NCI-H2081 (cell line): ENCODE measurements around the gene SNN.
A peak's percentile ranks its signal among the peaks of the same experiment; 100 is the strongest.

Experiments used
- DNase-seq, 2 experiments: peaks; one replicate each; lab custom pipeline; 2025; lab: John Stamatoyannopoulos, UW

The SNN gene

GRCh38 chr16:11635113-11635652 lies 33.1 kb upstream of the SNN start:
- no peak for DNase-seq

GRCh38 chr16:11635679-11636171 lies 32.5 kb upstream of the SNN start:
- DNase-seq = no peak

DNA sequence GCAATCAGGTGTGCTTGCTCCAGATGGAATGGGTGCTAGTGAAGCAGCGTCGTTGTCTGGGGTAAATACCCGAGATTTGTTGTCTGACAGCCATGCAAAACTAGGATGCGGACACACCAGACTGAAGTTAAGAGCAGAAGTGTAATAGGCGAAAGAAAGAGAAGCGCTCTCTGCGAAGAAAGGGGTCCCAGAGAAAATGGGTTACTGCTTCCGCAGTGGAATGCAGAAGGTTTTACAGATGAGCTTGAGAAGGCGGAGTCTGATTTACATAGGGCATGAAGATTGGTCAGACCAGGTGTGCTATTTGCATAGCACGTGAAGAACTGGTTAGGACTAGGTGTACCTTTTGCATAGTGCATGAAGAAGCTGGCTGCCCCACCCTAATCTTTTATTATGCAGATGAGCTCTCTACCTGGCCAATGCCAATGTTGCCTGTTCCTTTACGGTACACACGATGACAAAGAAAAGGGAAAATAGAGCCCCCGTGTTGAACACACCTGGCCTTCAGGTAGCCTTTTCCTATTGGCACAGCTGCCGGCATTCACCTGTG lies 32.0 kb upstream of the SNN start:
- DNase-seq = peak; percentile 47 to 80

- DNase-seq = no peak
These were observed 30.9 kb upstream of the SNN start for GRCh38 chr16:11637320-11637719.

DNA sequence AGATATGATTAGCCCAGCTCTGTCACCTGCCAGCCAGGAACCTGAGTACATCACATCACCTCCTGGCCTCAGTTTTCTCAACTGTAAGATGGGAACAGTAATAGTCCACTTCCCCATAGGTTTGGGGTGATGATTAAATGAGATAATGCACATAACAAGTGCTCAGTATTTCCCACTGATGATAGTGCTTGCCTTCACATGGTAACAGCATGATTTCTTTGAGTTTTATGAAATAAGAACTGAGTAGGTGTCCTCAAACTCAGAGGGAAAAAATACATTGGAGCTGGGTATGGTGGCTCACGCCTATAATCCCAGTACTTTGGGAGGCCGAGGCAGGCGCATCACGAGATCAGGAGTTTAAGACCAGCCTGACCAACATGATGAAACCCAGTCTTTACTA lies 30.1 kb upstream of the SNN start:
- no peak for DNase-seq

DNA sequence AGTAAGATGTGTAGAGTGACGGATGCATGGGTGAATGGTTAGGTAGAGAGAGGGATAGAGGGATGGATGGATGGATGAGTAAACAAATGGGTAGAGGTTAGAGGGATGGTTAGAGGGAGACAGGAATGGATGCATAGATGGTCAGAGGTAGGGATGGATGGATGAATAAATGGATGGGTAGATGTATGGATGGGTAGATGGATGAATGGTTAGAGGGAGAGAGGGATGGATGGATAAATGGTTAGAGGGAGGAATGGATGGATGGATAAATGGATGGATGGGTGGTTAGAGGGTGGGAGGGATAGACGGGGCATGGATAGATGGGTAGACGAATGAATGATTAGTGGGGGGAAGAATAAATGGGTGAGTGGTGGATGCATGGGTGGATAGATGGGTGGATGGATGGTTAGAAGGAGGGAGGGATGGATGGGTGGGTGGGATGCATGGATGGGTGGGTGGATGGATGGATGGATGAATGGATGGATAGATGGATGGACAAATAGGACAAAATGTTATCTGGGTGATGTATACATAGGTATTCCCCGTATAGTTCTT lies 29.2 kb upstream of the SNN start:
- DNase-seq = no peak

- DNase-seq = peak in 1 of 2 experiments; percentile 35
These were observed 28.0 kb upstream of the SNN start for GRCh38 chr16:11639925-11640899.

DNA sequence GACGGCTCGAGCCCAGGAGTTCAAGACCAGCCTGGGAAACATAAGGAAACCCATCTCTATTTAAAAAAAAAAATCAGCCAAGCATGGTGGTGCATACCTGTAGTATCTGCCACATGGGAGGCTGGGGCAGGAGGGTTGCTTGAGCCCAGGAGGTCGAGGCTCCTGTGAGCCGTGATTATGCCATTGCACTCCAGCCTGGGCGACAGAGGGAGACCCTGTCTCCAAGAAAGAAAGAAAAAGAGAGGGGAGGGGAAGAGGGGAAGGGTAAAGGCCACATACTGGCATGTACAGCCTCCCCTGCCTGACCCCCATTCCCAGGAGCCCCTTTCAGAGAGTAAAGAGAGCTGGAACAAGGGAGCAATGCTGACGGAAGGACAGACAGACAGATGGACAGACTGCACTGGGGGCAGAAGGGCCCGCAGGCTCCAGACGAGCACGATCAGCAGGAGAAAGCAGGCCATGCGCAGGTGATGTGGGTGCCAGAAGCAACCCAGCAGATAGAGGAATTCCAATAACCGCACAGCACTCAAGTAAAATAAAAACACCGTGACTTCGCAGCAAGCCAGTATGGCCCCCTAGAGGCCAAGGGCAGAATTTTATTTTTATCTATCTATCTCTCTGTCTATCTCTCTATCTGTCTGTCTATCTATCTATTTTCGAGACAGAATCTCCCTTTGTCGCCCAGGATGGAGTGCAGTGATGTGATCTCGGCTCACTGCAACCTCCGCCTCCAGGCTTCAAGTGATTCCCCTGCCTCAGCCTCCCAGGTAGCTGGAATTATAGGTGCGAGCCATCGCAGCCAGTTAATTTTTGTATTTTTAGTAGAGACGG lies 27.1 kb upstream of the SNN start:
- peak; percentile 4 to 42 for DNase-seq

- DNase-seq = no peak
These were observed 25.5 kb upstream of the SNN start for GRCh38 chr16:11642765-11643116.

DNA sequence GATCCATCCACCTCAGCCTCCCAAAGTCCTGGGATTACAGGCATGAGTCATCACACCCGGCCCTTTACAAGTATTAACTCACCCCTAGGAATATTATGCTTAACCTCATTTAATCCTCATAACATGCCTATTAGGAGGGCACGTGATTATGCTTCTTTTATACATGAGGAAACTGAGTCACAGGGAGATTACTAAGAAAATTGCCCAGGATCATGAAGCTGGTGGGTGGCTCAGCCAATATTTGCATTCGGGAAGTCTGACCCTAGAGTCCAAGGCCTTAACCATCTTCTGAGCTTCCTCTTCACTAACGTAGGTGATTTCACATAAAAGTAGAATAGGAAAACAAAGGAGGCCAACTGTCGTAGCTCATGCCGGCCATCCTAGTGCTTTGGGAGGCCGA lies 19.0 kb upstream of the SNN start:
- no peak for DNase-seq

- DNase-seq = no peak
These were observed 17.3 kb upstream of the SNN start for GRCh38 chr16:11650641-11651591.

- no peak for DNase-seq
These were observed 16.5 kb upstream of the SNN start for GRCh38 chr16:11651796-11652195.

DNA sequence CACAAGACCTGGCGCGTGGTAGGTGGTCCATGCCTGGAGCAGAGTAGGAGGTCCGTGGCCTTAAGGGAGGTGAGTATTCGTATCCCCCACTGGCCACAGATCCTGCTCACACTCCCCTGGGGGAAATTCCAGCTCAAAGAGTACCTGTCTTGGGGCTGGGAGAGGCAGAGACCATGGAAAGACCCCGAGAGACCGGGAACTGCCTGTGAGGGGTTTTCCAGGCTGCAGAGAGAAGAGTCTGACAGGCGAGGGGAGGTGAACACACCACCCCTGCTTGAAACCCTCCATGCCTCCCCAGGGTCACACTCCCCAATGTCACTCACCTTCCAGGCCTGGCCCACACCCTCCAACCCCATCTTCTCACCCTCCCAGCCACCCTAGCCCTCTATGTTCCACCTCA lies 12.6 kb upstream of the SNN start:
- DNase-seq = no peak

GRCh38 chr16:11657556-11657955 lies 10.7 kb upstream of the SNN start:
- no peak for DNase-seq

DNA sequence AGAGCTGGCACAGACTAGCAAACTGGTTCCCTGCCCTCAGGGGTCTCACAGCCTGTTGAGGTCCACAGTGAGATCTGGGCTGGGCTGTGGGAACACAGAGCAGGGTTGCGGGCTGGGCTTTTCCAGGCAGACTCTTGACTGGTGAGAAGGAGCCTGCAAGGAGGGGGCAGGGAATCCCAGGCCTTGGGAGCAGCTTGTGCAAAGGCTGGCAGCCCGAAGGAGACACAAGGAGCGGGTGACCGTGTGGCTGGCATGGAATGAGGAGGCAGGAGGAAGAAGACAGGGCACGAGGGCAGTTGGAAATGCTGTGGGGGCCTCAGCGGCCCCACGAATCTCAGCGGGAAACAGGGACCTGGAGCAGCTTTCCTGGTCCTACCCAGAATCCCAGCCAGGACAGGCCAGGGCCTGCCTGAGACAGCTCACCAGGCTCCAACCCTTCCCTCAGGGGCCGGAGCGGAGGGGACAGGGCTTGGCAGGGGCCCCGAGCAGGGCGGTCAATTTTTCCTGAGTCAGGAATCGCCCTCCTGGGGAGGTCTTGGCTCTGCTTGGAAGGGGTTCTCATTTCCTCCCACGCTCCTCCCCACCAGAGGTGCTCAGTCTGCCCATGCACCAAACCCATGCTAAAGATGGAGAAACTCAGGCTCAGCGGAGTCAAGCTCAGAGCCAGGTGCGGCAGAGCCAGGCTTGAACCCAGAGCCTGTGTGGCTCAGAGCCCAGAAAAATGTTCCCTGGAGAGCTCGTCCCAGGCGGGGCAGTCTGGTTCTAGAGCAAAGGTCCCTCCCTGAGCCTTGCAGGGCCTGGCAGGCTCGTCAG lies 9.2 kb upstream of the SNN start:
- DNase-seq = no peak

DNA sequence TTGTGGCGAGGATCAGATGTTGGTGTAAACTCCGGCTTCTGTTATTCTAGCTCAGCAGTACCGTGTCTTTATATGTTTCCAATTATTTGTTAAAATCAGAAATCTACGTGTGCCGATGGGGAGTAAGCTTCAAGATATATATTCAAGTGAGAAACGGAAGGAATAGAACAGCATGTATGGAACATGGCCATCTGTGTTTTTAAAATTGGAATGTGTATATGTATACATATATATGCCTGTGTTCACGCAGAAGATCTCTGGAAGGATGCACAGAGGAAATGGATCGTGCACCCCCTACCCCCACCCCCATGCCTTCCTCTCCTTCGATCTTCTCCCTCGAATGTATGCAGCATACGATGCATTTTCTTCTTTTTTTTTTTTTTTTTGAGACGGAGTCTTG lies 7.7 kb upstream of the SNN start:
- DNase-seq = no peak

GRCh38 chr16:11662582-11662981 lies 5.7 kb upstream of the SNN start:
- no peak for DNase-seq

- peak; percentile 11 to 41 for DNase-seq
These were observed 3.2 kb upstream of the SNN start for GRCh38 chr16:11665071-11665491.

DNA sequence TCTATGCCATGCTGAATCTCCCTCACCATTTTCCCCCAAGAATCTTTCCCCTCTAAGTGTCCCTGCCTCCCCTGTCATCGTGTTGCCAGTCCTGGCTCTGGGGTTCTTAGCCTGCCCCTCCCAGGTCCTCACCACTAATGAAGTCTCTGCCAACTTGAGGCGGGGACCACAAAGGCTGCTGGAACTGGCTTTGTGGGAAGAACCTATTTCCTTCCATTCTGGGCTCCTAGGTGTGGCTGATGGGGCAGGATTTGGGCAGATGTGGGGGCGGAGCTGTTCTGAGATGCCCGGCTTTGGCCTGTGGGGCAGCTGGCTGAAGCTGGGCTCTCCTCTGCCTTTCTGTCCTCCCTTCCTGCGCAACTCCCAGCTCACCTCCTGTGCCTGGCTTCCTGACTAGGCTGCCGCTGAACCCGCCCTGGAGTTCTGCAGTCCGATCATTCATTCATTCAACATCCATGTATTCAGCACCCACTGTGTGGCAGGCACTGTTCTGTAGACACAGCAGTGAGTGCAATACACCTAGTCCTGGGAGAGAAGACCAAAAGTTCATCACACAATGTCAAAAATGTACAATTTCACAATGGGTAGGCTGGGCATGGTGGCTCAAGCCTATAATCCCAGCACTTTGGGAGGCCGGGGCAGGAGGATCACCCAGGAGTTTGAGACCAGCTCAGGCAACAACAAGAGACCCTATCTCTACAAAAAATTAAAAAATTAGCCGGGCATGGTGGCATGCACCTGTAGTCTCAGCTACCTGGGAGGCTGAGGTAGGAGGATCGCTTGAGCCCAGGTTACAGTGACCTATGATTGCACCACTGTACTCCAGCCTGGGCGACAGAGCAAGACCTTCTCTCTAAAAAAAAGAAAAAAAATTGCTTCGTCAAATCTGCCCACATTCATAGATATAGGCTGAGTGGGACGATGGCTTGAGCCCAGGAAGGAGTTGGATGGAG lies 1.9 kb upstream of the SNN start:
- DNase-seq = no peak
